CD4-positive, alpha-beta T cell treated with Interleukin-21 for 1 hour (primary cell): ENCODE data around the gene TAB3.

Experiments used
- DNase-seq: peaks from one replicate; pipeline ENCODE4 v3.0.0-alpha.2; 2020

TAB3 gene, protein sequence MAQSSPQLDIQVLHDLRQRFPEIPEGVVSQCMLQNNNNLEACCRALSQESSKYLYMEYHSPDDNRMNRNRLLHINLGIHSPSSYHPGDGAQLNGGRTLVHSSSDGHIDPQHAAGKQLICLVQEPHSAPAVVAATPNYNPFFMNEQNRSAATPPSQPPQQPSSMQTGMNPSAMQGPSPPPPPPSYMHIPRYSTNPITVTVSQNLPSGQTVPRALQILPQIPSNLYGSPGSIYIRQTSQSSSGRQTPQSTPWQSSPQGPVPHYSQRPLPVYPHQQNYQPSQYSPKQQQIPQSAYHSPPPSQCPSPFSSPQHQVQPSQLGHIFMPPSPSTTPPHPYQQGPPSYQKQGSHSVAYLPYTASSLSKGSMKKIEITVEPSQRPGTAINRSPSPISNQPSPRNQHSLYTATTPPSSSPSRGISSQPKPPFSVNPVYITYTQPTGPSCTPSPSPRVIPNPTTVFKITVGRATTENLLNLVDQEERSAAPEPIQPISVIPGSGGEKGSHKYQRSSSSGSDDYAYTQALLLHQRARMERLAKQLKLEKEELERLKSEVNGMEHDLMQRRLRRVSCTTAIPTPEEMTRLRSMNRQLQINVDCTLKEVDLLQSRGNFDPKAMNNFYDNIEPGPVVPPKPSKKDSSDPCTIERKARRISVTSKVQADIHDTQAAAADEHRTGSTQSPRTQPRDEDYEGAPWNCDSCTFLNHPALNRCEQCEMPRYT

DNA sequence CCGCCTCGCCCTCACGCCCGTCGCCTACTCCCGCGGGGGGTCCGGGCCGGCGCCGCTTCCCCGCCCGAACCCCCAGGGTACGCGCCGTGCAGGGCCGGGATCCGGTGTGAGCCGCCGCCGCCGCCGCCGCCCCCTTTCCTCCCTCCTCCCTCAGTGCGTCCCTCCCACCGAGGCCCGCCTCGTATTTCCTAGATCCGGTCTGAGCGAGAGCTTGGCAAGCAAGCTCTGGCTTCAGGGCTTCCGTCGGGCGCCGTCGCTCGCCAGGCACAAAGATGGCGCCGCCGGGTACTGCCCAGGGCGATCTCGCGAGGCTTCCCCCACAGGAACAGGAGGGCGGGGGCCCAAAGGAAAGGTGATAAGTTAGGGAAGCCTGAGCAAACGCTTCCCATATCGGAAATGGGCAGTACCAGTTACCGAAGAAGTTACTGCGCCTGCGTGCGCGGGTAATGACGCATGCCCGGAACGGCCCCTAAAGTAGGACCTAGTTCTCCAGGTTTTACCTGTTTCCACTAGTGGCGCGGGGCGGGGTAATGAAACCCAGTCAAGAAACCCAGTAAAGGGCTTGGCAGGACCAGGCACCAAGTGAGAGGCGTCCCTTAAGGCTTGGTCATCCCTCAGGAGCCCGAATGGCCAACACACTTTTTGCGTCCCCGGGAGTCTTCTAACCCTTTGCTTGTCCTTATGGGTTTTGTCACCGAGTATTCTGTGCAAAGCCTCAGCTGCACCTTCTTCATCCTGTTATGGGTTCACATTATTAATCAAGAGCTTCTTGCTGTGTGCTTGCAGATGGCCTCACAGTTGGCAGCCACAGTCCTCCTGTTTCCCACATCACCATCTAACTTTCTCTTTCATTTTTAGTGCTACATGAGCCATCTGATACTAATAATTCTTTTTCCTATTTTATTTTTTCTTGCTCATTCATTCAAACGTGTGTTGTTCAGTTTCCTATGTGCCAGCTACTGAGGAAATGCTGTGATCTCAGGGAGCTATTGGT is at the start of gene TAB3:
Gene TAB3 (minus strand): TSS at position 108 of the 994 bp plus-strand sequence. CDS start 29,666 bp downstream, outside the sequence.
- DNase-seq, result peak; percentile 96

DNA sequence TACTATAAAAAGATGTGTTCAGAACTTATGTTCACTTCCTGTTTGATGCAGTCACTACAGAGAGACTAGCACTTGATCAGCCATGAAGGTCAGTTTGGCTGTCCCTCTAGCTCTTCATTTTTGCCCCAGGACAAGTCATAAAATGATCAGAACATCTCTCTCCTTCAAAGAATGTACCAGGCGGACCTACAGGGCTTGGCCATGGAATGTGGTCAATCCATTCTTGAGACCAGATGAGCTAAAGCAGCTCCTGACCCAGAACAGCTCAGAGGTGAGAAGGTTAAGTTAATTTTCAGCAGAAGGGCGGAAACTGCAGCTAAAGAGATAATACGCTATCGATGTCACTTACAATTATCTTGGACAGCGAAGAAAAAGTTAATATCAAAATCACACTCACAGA is 49.2 kb upstream of the TAB3 start:
- no peak for DNase-seq

DNA sequence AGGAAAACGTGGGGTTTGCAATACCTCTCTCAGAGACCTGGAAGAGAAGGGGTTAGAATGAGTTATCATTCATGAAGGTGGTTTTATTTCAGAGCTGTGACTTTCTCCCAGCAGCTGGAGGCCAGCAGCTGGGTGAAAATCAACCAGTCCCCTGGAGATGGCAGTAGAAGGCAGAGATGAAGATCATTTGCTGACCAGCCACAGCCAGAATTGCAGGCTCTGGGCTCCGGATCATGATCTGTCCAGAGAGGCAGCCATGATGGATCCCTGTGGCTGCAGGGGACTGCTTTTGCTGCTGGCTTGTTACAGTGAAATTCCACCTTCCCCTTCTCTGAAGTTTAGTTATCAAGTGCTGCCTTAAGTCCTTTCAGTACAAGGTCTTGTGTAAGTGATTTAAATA is 46.9 kb upstream of the TAB3 start:
- no peak for DNase-seq

DNA sequence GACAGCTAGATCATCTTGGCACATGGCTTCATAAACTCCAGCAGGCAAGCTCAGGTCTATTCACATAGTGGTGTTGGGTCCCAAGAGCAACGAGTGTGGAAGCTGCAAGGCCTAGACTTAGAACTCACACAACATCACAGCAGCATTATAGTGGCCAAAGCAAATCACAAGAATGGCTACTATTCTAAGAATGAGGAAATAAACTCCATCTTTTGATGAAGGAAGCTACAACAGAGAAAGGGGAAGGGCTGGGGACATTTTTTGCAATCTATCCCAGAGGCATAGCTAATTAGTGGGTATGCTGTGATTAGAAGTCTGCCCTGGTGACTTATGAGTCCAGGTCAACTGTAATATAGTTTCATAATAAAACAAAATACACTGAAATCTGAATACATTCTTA is 42.9 kb upstream of the TAB3 start:
- DNase-seq, result no peak

DNA sequence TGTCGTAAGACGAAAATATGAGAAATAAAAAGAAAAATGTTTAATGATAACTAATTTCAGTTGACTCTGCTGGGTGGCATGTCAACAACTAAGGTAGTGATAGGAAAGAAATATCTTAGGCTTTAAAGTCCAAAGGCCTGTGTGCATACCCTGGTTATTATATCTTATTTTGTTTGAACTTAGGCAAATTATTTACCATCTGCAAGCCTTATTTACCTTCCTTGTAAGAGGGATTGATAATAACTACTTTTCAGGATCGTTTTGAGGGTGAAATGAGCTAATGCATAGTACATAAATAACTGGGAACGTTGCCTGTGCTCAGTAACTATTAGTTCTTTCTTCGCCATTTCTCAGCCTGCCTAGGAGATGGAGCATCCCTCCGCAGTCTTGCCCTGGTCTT is 41.6 kb upstream of the TAB3 start:
- DNase-seq, result no peak

DNA sequence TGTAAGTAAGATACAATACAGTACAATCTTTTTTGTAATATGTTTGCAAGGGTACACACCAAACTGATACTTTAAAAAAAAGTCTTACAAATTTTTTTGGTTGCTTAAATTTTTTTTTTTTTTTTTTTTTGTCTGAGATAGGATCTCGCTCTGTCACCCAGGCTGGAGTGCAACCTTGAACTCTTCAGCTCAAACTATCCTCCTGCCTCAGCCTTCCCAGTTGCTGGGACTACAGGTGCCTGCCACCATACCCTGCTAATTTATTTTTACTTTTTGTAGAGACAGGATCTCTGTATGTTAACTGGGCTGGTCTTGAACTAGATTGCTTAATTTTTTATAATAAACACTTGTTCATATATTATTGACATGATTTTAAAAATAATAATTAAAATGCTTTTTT is 41.1 kb upstream of the TAB3 start:
- DNase-seq, result no peak

DNA sequence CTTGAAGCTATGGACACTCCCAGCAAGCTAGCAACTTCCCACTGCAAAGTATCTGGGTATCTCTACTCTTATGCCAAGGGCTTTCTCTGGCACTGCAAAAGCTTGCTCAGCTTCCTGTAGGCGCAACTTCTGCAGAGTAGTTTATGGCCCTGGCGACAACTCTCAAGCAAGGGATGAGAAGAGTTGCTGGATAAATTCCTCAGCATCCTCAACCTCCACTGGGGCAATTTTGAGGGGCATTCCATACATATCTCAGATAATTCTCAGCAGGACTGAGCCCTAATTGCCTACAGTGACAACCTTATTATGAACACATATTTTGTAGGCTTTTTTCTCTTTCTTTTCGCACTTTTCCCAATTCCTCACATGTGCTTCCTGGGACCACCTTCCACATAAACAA is 31.2 kb upstream of the TAB3 start:
- no peak for DNase-seq

DNA sequence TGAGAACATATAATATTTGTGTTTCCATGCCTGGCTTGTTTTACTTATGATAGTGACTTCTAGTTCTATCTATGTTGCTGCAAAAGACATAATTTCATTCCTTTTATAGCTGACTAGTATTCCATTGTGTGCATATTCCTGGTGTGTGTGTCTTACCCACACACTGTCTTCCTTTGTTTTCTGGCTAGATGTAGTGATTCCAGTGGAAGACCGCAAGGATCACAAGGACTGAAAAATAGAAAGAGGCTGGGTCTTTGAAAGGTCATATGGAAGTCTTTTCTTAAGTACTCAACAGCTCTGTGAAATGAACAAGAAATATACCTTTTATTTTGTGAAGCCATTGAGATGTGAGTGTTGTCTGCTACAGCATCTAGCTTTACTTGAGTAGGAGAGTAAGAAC is 29.4 kb upstream of the TAB3 start:
- DNase-seq, result no peak

DNA sequence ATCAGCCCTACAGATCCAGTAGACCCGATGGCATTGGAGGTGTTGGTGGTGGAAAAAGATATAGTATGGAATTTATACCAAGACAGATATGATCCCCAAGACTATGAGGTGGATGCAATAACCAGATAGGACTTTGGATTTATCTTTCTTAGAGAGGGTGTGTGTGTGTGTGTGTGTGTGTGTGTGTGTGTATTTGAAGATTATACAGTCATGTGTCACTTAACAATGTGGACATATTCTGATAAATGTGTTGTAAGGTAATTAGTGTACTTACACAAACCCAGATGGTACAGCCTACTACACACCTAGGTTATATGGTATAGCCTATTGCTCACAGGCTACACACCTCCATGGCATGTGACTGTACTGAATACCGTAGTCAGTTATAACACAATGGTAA is 24.4 kb upstream of the TAB3 start:
- DNase-seq, result no peak

DNA sequence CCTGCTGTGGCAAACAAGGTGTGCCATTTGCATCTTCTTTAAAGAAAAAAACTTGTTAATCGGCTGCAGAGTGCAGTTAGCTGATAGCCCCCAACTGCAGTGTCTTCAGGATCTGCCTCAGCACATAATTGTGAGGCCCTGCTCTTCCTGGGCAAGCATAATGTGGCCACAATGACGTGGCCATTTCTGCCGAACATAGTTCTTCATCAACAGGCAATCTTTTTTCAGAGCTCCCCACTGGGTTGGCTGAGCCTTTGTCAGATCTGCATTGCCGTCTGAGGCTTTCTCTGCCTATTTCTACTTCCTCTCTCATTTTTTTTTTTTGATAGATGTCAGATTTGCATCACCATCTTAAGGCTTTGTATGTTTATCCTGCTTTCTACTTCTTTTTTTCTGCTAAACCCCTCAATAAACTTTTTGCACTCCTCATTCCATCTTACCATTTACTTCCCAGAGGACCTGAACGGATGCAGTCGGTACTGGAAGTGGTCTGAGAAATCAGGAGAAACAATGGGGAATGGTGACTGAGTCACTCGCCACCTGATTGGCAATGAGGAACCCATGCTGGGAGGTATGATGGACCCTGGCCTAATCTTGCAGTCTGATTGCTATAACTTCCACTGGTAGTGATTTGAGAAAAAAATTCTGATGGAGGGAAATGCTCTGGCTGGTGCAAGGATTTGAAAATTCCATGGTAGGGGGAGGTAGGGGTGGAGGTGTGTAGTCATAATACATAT is 21.2 kb upstream of the TAB3 start:
- no peak for DNase-seq

DNA sequence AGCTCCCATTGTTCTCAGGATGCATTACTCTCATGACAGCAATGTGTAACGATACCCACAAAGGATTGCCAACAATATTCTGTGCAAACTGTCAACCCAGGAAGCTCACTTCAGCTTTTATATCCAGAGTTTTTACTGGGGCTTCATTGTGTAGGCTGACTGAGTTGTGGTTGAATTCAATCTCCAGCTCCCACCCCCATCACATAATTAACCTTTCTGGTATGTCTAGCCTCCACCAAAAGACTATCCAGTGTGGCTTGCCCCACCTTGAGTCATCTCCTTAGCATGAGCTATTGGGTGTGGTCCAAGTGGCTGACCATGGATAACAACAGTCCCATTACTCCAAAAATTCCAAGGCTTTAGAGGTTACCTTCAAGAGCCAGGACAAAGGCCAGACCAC is 17.7 kb upstream of the TAB3 start:
- DNase-seq, result no peak

DNA sequence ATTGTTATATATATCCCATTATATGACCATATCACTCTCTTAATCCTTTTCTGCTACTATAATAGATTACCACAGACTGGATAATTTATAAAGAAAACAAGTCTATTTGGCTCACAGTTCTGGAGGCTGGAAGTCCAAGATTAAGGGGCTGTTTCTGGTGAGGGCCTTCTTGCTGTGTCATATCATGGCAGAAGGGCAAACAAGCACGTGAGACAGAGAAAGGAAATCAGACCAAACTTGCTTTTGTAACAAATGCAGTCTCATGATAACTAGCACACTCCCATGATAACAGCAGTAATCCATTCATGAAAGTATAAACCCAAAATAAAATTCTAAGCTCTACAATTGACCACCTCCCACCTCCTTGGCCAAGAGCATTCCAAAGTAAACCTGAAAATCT is 16.3 kb upstream of the TAB3 start:
- DNase-seq, result no peak

DNA sequence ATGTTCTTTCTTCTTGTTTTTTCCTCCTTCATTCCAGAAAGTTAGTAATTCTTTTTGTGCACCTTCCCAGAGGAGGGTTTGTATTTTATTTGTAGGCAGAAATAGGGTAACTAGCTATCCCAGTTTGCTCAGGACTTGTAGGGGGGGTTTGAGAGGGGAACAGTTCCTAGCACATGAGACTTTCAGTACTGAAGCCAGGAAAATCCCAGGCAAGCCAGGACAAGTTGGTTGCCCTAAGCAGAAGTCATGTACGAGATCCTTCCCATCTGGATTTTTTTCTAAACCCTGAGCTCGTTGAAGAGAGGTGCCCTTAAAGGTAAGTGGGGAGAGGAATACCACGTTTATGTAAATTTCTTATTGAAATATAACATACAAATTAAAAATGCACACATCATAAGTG is 15.6 kb upstream of the TAB3 start:
- DNase-seq, result no peak

DNA sequence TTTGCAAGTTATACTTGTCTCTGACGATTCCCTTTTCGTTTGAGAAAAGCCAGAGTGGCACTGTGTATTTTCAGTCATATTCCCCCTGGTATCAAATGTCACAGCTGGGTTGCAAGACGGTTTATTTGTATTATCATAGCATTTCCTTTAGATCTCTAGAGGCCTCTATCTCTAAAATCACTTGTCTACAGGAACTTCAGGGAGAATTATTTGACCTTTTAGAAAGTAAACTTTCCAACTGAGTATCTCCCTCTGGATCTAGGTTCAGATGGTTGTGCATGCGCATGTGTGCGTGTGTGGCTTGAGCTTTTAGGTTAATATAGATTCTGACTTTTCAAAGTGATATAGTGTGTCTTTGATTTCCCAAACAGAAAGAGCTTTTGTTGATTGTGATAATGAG is 15.1 kb upstream of the TAB3 start:
- no peak for DNase-seq

DNA sequence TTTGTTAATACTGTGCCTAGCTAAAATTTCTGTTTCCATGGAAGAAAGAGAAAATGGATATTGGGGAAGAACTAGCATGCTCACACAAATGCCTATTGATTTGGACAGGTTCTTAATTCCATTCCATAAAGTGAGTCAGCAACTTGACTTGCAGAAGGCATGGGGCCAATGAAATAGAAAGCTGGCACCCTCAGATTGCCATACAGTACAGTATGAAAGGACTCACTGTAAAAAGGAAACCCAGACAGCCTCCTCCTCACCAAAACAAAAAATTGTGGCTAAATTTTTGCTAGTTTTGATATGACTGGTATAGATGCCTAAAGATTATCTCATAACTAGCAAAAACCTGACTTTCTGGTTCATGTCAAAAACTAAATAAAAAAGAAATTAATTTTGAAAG is 11.2 kb upstream of the TAB3 start:
- DNase-seq, result no peak

DNA sequence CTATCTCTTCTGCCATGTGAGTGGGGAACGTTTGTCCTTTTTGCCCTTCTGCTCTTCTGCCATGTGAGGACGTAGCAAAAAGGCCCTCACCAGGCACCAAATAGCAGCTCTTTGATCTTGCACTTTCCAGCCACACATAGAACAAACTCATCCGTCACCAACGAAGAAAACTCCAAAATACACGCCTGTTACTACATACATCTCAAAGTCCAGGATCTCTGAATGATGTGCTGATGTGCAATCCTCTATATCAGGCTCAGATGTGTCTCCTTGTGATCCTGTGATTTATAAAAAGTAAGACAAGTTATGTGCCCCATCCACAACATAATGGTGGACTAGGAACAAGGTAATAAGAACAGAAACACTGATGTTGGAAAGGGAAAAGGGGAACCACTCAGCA is 9.8 kb upstream of the TAB3 start:
- DNase-seq, result no peak

DNA sequence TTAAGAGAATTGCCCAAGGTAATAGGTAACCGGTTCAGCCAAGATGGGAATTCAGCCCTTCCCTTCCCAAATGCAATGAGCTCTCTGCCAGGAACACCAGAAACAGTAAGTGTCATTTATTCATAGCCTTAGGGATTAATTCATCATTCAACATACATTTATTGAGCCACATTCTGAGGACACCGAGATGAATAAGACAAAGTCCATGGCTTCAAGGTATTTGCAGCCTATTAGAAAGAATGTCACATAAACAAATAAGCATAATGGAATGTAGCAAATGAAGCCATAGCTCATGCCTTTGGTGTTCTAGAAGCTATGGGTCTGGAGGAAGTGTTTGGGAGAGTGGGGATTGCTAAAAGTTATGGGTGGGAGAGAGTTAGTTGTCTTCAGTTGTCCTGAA is 6.3 kb upstream of the TAB3 start:
- DNase-seq, result no peak

DNA sequence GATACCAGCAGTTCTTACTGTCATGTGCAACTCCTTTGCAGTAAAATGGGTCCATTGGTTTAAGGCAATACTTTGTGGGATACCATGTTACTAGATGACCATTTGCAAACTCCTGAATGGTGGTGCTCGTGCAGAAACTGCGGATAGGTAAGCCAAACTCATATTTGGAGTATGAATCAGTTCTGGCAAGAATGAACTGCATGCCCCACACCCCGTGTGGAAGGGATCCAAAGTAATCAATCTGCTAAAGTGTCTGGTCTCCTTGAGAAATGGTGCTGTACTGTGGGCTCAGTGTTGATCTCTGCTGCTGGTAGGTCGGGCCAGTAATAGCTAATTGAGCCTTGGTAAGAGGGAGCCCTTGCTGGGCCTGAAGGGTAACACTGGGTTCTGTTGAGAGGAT is 4.2 kb upstream of the TAB3 start:
- no peak for DNase-seq

DNA sequence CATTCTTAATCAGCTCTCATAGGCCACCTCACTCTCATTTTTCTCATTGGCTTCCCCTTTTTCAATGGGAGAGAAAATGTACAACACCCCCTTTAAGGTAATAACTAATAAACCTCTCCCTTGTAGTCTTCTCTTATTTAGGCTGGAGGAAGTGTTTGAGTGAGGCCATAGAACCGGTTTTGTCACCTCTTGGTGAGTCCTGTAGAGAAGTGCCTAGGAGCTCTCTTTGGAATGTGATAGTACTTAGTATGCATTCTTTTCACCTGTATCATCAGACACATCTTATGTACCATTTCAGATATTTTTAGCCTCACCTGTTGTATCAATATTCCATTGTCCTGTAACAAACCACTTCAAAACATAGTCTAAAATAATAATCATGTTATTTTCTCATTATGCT is 3.5 kb upstream of the TAB3 start:
- no peak for DNase-seq

DNA sequence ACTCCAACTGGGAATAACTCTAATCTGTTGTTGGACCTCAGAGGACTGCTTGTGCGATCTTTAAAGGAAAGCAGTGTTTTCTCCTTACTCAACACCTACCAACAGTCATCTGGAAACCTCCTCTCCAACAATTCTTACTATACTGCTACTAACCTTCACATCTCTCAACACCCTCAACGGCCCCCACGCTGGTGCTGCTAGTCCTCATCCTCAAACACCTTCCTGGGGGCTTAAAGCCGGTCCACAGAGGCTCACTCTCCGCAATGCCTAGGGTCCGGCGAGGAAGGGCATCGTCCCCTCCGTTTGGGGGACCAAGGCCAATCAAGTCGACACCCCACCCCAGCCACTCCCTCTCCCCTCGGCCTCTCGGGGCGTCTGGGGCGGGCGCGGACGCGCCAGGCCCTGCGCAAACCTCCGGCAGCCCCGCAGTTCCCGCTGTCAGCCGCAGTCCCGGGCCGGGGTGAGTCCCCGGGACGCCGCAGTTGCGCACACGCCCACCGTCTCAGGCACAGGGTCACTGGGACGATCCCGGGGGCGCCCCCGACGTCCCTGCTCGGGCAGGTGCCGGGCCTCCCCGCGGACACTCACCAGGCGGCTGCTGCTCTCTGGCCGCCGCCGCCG is 418 bp downstream of the TAB3 start:
- DNase-seq, result no peak

DNA sequence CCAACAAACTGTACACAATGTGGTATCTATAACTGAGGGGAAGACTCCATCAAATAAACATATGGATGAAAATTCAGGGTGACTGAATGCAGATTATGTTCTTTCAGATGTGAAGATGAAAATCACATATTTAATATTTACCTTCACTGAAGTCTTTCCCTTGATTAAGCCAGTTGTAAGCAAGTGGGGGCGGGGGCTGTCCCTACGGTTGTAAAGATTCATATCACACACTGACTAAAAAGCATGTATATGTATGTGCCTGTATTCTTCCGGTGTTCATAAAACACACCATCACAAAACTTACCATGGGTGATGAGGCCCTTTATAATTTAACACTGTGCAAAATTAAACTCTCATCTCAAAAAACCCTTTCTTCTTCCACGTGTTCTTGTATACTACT is 1.3 kb downstream of the TAB3 start:
- DNase-seq, result no peak

DNA sequence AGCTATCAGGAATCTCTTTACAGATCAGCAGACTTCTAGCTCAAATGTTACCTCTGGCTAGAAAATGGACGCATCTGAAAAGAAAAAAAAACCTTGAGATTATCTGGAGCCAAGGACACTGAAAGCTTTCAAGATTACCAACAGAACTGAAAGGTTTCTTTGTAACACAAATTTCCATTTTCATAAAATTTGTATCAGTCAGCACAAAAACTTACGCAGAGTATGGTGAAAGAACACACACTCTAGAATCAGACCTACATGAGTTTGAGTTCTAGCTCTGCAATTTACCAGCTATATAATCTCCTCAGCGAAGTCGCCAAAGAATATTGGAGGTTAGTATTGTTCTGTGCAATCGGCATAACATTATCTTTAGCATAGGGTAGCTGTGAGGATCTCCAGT is 1.8 kb downstream of the TAB3 start:
- no peak for DNase-seq
